Type B pancreatic cell (in vitro differentiated cells): Measurements from ENCODE around the gene PTPN9. TPM values are rescaled to one million over a fixed set of nuclear protein-coding genes. Genes with fewer than 3 reads are reported as not detected.
"Not testable (repeated sequence)": the region's sequence is repeated elsewhere in the genome, so short reads cannot be mapped to it uniquely, and the experiment has no call there.

Experiments
- DNase-seq: peaks from one replicate; pipeline ENCODE4 v3.0.0; 2021; ENCODE audit warnings: mixed read lengths; ENCODE audit not compliant: unreplicated experiment; ENCODE audit errors: extremely low spot score
- H3K27ac Mint-ChIP-seq: 2 replicates; pipeline ENCODE4 v1.8.0; 2021; ENCODE audit warnings: mild to moderate bottlenecking, mixed read lengths
- H3K27me3 Mint-ChIP-seq: 2 replicates; pipeline ENCODE4 v1.8.0; 2021; ENCODE audit warnings: mixed read lengths
- H3K36me3 Mint-ChIP-seq: 2 replicates; pipeline ENCODE4 v1.8.0; 2021; ENCODE audit warnings: mixed read lengths
- H3K4me1 Mint-ChIP-seq: one replicate; pipeline ENCODE4 v1.8.0; 2021; ENCODE audit warnings: mixed read lengths; ENCODE audit not compliant: unreplicated experiment
- H3K4me3 Mint-ChIP-seq: 2 replicates; pipeline ENCODE4 v1.8.0; 2021; ENCODE audit warnings: mild to moderate bottlenecking, mixed read lengths
- H3K9me3 Mint-ChIP-seq: 2 replicates; pipeline ENCODE4 v1.8.0; 2021; ENCODE audit warnings: mixed read lengths
- total RNA-seq: library from RNA; stranded (reverse); gene quantifications from 2 replicates; pipeline ENCODE4 v1.2.1, GENCODE V29; 2021; ENCODE audit warnings: low replicate concordance
- TF ChIP-seq, protein P1 (sequence below): fragments of 200-600 bp; sonication (generic); conservative IDR thresholded peaks from 2 replicates; pipeline ENCODE4 v1.5.0; 2021; ENCODE audit warnings: antibody characterized with exemption, mild to moderate bottlenecking

PTPN9 gene
- total RNA-seq, 1 donor from 2014 or later = 31.3 TPM

DNA sequence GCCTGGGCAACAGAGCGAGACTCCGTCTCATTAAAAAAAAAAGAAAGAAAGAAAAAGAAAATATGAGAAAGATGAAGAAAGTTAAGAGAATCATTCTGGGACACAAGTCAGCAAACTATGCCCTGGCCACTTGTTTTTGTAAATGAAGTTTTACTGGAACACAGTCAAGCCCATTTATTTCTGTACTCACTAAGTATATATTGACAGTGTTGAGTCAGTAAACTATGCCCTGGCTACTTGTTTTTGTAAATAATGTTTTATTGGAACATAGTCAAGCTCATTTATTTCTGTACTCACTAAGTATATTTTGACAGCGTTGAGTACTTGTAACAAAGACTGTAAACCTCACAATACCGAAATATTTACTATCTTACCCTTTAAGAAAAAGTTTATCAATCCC is 85.4 kb downstream of the PTPN9 start:
- Mint-ChIP-seq H3K4me1 (no peaks in the 10 kb centered on the region), H3K27me3 (no peaks in the 10 kb centered on the region), H3K27ac (no peak overlapping the region), H3K4me3 (no peak overlapping the region), H3K36me3 (peaks cover 6% of the 10 kb centered on the region), H3K9me3 (no peaks in the 10 kb centered on the region)
- no peak for DNase-seq
- TF ChIP-seq, protein P1, sequence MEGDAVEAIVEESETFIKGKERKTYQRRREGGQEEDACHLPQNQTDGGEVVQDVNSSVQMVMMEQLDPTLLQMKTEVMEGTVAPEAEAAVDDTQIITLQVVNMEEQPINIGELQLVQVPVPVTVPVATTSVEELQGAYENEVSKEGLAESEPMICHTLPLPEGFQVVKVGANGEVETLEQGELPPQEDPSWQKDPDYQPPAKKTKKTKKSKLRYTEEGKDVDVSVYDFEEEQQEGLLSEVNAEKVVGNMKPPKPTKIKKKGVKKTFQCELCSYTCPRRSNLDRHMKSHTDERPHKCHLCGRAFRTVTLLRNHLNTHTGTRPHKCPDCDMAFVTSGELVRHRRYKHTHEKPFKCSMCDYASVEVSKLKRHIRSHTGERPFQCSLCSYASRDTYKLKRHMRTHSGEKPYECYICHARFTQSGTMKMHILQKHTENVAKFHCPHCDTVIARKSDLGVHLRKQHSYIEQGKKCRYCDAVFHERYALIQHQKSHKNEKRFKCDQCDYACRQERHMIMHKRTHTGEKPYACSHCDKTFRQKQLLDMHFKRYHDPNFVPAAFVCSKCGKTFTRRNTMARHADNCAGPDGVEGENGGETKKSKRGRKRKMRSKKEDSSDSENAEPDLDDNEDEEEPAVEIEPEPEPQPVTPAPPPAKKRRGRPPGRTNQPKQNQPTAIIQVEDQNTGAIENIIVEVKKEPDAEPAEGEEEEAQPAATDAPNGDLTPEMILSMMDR = no peak

DNA sequence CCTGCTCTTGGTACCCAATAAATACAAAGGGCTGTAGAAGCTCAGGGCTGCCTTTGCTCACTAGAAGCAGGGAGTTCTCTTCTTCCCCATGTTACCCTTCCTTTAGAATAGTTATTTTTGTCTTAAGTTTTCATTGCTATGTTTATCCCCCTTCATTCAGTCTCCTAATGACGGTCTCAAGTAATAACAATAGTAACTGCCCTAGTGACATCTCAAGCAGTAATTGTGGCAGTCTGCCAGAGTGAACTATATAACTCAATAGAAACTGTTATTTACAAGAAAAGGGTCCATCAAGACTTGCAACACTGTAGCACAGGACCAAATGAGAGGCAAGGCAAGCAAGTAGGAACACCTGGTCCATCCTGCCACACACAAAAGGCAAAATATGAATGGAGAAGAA is 95.2 kb downstream of the PTPN9 start:
- Mint-ChIP-seq H3K4me1 (no peaks in the 10 kb centered on the region), H3K9me3 (peaks cover 6% of the 10 kb centered on the region)

DNA sequence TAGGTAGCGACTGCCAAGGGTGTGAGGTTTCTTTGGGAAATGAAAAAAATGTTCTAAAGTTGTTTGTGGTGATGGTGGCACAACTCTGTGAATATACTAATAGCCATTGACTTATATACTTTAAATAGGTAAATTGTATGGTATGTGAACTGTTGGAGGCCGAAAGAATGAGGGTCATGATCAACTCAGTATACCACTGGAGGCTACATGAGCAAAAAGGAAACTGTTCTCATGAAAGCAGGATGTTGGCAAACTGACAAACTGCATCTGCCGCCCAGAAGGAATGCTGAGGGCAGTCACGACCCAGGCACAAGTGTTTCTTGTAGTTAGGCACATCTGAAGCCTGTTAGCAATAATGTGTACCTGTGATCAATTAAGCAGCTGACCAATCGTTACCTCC is 95.6 kb downstream of the PTPN9 start:
- not testable (repeated sequence) for H3K9me3 Mint-ChIP-seq, H3K27ac Mint-ChIP-seq, DNase-seq, H3K27me3 Mint-ChIP-seq, H3K4me1 Mint-ChIP-seq, H3K4me3 Mint-ChIP-seq
- H3K36me3 Mint-ChIP-seq = peaks cover 43% of the 10 kb centered on the region

More for the DNA sequence above, 95.2 kb downstream of the PTPN9 start:
- TF ChIP-seq, protein P1 = no peak
- no peak for DNase-seq
- Mint-ChIP-seq H3K27me3 (no peaks in the 10 kb centered on the region), H3K36me3 (peaks cover 40% of the 10 kb centered on the region), H3K27ac (no peak overlapping the region), H3K4me3 (no peak overlapping the region)

DNA sequence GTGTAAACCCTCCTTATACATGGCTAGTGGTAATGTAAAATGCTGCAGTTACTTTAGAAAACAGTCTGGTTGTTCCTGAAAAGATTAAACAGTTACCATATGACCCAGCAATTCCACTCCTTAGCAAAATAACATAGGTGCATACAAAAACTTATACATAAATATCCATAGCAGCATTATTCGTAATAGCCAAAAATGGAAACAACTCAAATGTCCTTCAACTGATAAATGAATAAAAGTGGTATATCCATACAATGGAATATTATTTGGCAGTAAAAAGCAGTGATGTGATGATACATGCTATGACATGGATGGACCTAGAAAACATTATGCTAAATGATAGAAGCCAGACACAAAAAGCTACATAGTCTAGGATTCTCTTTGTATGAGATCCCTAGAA is 96.0 kb downstream of the PTPN9 start:
- no peaks in the 10 kb centered on the region for H3K27me3 Mint-ChIP-seq
- no peak overlapping the region for H3K4me3 Mint-ChIP-seq
- no peaks in the 10 kb centered on the region for H3K4me1 Mint-ChIP-seq
- H3K27ac Mint-ChIP-seq = no peak overlapping the region
- TF ChIP-seq, protein P1 = no peak
- peaks cover 6% of the 10 kb centered on the region for H3K9me3 Mint-ChIP-seq
- peaks cover 48% of the 10 kb centered on the region for H3K36me3 Mint-ChIP-seq
- no peak for DNase-seq

DNA sequence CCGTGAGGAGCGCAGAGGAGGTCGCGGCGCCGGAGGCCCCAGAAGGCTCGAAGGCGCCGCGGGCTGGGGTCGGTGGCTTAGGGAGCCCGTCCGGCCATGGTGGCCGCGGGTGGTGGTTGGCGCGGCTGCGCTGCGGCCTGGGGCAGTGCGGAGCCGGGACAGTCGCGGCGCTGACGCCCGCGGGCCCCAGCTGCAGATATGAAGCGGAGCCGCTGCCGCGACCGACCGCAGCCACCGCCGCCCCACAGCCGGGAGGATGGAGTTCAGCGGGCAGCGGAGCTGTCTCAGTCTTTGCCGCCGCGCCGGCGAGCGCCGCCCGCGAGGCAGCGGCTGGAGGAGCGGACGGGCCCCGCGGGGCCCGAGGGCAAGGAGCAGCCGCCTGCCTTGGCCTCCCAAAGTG is 98.7 kb downstream of the PTPN9 start:
- not testable (repeated sequence) for DNase-seq, H3K4me1 Mint-ChIP-seq, H3K4me3 Mint-ChIP-seq, H3K27me3 Mint-ChIP-seq, H3K27ac Mint-ChIP-seq, H3K9me3 Mint-ChIP-seq
- peaks cover 40% of the 10 kb centered on the region for H3K36me3 Mint-ChIP-seq

DNA sequence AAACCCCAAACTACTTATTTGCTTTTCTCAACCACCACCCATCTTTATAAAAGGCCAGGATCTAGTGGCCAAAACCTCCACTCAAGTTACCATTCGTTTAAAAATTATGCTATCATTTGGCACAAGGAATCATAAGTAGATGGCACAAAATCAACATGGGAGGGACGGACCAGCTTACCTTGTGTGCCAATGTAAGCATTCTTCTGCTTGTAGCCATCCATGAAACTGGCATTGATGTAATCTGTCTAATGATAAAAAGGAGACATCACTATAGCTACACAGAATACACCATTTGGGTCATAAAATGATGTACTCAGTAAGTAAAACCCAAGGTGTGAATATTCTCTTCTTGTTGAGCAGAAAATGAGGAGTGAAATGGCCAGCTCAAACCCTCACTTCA is 99.4 kb downstream of the PTPN9 start:
- H3K4me1 Mint-ChIP-seq = no peaks in the 10 kb centered on the region
- peaks cover 6% of the 10 kb centered on the region for H3K9me3 Mint-ChIP-seq
- H3K36me3 Mint-ChIP-seq = peaks cover 38% of the 10 kb centered on the region
- no peak for DNase-seq
- H3K27ac Mint-ChIP-seq = no peak overlapping the region
- H3K4me3 Mint-ChIP-seq = no peak overlapping the region
- TF ChIP-seq, protein P1 = no peak
- H3K27me3 Mint-ChIP-seq = no peaks in the 10 kb centered on the region

DNA sequence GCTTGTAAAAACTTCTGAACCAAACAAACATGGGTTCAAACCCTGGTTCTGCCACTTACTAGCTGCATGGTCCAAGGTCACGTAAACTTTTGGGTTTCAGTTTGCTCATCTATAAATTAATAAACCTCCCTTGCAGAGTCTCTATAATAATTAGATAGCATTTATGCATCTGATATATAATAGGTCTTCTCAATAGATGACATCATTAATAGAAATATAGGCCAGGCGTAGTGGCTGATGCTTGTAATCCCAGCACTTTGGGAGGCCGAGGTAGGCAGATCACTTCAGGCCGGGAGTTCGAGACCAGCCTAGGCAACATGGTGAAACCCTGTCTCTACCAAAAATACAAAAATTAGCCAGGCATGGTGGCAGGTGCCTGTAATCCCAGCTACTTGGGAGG is 102.0 kb downstream of the PTPN9 start:
- not testable (repeated sequence) for DNase-seq, H3K9me3 Mint-ChIP-seq, H3K4me3 Mint-ChIP-seq, H3K4me1 Mint-ChIP-seq, H3K27ac Mint-ChIP-seq, H3K27me3 Mint-ChIP-seq
- H3K36me3 Mint-ChIP-seq = peaks cover 29% of the 10 kb centered on the region
